ENCODE measurements around the gene SETD2.

DNA sequence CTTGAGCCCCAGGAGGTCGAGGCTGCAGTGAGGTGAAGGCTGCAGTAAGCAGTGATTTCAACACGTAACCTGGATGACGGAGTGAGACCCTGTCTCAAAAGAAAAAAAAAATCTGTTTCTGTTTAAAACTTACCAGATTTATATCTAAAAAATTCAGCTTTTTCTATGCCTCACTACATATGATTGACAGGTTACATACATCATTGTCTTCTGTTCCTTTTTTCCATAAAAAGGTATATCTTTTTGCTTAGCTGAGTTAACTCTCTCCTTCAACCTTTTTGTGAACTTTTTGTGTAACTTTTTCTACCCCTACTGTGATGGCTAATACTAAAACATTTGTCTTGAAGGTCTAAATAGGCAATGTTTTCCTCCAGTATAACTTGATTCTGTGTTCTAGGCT is 38.6 kb upstream of the SETD2 start:
- TF ChIP-seq, protein P1, sequence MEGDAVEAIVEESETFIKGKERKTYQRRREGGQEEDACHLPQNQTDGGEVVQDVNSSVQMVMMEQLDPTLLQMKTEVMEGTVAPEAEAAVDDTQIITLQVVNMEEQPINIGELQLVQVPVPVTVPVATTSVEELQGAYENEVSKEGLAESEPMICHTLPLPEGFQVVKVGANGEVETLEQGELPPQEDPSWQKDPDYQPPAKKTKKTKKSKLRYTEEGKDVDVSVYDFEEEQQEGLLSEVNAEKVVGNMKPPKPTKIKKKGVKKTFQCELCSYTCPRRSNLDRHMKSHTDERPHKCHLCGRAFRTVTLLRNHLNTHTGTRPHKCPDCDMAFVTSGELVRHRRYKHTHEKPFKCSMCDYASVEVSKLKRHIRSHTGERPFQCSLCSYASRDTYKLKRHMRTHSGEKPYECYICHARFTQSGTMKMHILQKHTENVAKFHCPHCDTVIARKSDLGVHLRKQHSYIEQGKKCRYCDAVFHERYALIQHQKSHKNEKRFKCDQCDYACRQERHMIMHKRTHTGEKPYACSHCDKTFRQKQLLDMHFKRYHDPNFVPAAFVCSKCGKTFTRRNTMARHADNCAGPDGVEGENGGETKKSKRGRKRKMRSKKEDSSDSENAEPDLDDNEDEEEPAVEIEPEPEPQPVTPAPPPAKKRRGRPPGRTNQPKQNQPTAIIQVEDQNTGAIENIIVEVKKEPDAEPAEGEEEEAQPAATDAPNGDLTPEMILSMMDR (IDR thresholded peaks at IDR 0.05): no peak
- no peak for TF ChIP-seq POLR2A (IDR thresholded peaks at IDR 0.05)

Measured in lower leg skin (tissue), 3 donors.